ENCODE measurements around the gene TMC2. TPM values are rescaled to one million over a fixed set of nuclear protein-coding genes. Genes with fewer than 3 reads are reported as not detected.

TMC2 gene
- total RNA-seq, 1 donor from 2014 or later: not detected

DNA sequence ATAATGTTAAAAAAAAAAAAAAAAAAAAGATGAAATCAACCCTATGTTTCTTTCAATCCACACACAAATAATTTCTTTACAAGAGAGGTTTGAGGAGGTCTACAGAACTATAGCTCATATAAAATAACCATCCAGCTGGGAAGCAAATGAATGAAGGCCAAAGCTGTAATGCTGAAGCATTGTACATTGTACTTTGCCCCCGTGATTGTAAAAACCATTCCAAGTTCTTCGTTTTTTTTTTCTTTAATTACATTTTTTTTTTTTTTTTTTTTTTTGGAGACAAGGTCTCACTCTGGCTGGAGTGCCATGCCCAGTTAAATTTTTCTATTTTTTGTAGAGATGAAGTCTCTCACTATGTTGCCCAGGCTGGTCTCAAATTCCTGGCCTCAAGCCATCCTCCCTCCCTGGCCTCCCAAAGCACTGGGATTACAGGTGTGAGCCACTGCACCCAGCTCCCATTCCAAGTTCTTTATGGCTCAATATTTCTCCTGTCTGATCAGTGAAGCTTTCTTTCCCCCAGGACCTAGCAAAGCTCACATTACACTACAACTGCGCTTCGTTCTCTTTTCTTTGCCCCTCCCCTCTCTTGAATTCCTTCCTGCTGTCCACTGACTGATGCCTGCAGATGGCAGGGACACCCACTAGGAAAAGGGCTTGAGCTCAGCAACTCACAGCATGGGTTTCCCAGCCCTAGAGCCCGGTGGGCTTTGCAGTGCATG is 63.1 kb downstream of the TMC2 start:
- Histone ChIP-seq H3K4me3 (ENCODE audit: low read depth, low read length) (no peak overlapping the region), H3K36me3 (ENCODE audit: control insufficient read depth, insufficient read depth, low read length) (no peaks in the 10 kb centered on the region), H3K27me3 (ENCODE audit: control insufficient read depth, insufficient read depth, low read length) (no peaks in the 10 kb centered on the region)
- TF ChIP-seq, protein P1, sequence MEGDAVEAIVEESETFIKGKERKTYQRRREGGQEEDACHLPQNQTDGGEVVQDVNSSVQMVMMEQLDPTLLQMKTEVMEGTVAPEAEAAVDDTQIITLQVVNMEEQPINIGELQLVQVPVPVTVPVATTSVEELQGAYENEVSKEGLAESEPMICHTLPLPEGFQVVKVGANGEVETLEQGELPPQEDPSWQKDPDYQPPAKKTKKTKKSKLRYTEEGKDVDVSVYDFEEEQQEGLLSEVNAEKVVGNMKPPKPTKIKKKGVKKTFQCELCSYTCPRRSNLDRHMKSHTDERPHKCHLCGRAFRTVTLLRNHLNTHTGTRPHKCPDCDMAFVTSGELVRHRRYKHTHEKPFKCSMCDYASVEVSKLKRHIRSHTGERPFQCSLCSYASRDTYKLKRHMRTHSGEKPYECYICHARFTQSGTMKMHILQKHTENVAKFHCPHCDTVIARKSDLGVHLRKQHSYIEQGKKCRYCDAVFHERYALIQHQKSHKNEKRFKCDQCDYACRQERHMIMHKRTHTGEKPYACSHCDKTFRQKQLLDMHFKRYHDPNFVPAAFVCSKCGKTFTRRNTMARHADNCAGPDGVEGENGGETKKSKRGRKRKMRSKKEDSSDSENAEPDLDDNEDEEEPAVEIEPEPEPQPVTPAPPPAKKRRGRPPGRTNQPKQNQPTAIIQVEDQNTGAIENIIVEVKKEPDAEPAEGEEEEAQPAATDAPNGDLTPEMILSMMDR (IDR thresholded peaks at IDR 0.05; ENCODE audit: insufficient read depth, low read length, poor library complexity, severe bottlenecking): no peak
- DNase-seq (ENCODE audit: low read depth): no peak

DNA sequence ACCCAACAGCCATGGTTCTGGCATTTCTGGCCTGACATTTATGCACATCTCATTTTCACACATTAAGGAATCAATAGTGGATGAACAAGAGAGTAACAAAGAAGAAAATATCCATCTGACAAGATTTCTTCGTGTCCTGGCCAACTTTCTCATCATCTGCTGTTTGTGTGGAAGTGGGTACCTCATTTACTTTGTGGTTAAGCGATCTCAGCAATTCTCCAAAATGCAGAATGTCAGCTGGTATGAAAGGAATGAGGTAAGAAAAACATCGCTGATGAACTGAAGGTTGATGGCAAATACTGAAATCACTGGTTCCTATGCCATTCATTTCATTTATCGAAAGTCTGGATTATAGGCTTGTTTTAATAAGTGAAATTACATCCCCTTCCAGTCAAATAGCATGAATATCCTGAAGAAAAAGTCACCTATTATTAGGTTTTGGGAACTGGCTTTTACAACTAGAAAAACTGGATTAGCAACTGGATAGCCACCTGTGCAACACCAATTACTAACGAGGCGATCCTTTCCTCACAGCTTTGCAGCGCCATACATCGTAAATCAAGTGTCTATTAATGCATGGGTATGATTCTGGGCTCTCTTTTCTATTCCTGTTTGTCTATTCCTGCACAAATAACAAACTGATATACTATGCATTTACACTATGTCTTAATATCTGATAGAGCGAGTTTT is 65.8 kb downstream of the TMC2 start:
- Histone ChIP-seq H3K27me3 (ENCODE audit: control insufficient read depth, insufficient read depth, low read length) (no peaks in the 10 kb centered on the region), H3K36me3 (ENCODE audit: control insufficient read depth, insufficient read depth, low read length) (no peaks in the 10 kb centered on the region), H3K4me3 (ENCODE audit: low read depth, low read length) (no peak overlapping the region)
- TF ChIP-seq, protein P1 (IDR thresholded peaks at IDR 0.05; ENCODE audit: insufficient read depth, low read length, poor library complexity, severe bottlenecking): no peak
- no peak for DNase-seq (ENCODE audit: low read depth)

DNA sequence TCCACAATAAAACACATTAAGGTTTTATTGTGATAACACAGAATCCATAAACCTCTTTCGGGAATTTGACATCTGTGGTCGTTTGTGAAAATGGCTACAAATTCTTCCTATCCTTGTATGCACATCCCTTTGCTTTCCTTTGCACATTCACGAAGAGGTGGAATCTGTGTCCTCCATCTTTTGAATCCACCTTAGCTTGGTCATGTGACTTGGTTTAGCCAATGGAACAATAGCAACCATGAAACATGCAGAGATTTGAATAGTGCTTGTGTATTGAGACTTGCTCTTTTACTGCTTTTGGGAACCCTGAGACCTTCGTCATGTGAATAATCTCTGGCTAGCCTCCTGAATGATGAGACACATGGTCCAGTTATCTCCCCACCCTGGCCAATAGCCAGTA is 66.4 kb downstream of the TMC2 start:
- Histone ChIP-seq H3K36me3 (ENCODE audit: control insufficient read depth, insufficient read depth, low read length) (no peaks in the 10 kb centered on the region), H3K4me3 (ENCODE audit: low read depth, low read length) (no peak overlapping the region), H3K27me3 (ENCODE audit: control insufficient read depth, insufficient read depth, low read length) (no peaks in the 10 kb centered on the region)
- TF ChIP-seq, protein P1 (IDR thresholded peaks at IDR 0.05; ENCODE audit: insufficient read depth, low read length, poor library complexity, severe bottlenecking): no peak
- no peak for DNase-seq (ENCODE audit: low read depth)

DNA sequence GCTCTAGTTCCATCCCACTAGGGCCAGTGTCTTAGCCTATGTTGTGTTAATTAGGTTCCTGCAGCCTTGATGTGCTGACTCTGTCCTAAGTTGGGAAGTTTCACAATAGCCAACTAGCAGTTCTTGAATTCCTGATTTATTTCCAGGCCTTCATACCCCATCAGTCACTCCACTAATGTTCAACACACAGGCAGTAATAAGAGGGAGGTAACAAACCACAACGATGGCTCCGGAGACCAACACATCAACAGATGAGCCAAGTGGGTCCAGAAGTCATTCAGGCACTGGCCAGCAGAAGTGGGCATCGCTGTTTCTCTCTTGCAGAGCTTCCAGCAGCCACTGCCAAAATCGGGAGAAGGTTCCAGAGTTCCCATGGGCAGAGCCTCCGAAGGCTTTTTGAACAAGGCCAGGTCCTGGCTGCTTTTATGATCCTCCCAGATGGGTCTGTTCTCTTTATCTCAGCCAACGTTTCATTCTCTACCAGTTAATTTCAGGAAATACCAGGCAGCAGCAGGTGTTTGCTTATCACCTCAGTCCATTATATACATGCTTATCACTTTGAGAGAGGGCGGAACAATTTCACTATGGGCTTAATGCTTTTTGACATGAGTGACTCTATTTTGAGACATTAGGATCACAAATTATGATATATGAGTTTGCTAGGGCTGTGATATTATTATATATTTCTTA is 67.6 kb downstream of the TMC2 start:
- Histone ChIP-seq H3K36me3 (ENCODE audit: control insufficient read depth, insufficient read depth, low read length) (no peaks in the 10 kb centered on the region), H3K4me3 (ENCODE audit: low read depth, low read length) (no peak overlapping the region), H3K27me3 (ENCODE audit: control insufficient read depth, insufficient read depth, low read length) (no peaks in the 10 kb centered on the region)
- TF ChIP-seq, protein P1 (IDR thresholded peaks at IDR 0.05; ENCODE audit: insufficient read depth, low read length, poor library complexity, severe bottlenecking): no peak
- DNase-seq (ENCODE audit: low read depth): no peak

DNA sequence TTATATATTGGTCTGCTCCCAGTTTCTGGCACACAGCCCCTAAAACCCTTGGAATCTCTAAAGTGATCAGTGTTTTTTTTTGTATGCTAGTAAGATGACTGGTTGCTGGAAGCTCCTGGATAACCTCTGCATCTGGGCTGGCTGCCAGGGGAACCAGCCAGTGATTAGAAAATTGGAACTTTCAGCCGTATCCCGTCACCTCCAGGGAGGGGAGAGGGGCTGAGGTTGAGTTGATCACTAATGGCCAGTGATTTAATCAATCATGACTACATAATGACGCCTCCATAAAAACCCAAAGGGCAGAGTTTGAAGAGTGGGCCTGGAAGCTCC is 68.1 kb downstream of the TMC2 start:
- Histone ChIP-seq H3K4me3 (ENCODE audit: low read depth, low read length) (no peak overlapping the region), H3K36me3 (ENCODE audit: control insufficient read depth, insufficient read depth, low read length) (no peaks in the 10 kb centered on the region), H3K27me3 (ENCODE audit: control insufficient read depth, insufficient read depth, low read length) (no peaks in the 10 kb centered on the region)
- DNase-seq (ENCODE audit: low read depth): no peak
- TF ChIP-seq, protein P1 (IDR thresholded peaks at IDR 0.05; ENCODE audit: insufficient read depth, low read length, poor library complexity, severe bottlenecking): no peak
